GM13977 (cell line): ENCODE measurements around the gene TMEFF2.

Source experiments
- DNase-seq: peaks from one replicate; pipeline ENCODE4 v3.0.0; 2012; ENCODE audit warnings: low spot score
- CTCF ChIP-seq: IDR thresholded peaks from 2 replicates; pipeline ENCODE4 v1.5.1; 2012; ENCODE audit warnings: mild to moderate bottlenecking, control low read depth; ENCODE audit not compliant: insufficient read depth; ENCODE audit errors: extremely low read depth, missing control alignments
- in situ Hi-C: fragments of 300-500 bp; cut with MboI; formaldehyde crosslinking; loops from one replicate; pipeline ENCODE4 v1.12.0; 2022; ENCODE audit warnings: low sequenced_read_pairs, low pct_unique_long_range_greater_than_20kb, mixed read lengths, inconsistent platforms; ENCODE audit not compliant: unreplicated experiment

TMEFF2 gene

DNA sequence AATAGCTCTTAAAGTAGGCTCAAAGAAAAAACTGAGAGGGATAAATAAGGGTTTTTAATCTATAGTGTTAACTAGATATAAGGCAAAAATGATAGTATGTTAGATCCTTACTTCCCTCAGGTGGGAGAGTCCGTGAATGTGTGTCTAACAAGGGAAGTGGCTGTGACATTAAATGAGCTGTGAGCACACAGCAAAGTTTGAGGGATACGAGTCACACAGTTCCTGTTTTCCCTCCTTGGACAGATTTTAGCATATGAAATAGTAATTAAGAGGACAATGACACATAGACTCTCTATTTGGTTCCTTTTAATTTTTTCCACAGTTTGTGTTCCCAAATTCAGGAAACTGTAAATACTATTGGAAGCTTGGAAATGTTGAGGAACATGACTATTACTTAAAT lies 199.4 kb downstream of the TMEFF2 start:
- no peak for TF ChIP-seq CTCF
- DNase-seq, result no peak

GRCh38 chr2:191994749-191995148 lies 200.0 kb downstream of the TMEFF2 start:
- DNase-seq, result no peak
- in situ Hi-C loops, result no loop called here
- TF ChIP-seq CTCF, result no peak

More for the DNA sequence above, 199.4 kb downstream of the TMEFF2 start:
- in situ Hi-C loops, result no loop called here

DNA sequence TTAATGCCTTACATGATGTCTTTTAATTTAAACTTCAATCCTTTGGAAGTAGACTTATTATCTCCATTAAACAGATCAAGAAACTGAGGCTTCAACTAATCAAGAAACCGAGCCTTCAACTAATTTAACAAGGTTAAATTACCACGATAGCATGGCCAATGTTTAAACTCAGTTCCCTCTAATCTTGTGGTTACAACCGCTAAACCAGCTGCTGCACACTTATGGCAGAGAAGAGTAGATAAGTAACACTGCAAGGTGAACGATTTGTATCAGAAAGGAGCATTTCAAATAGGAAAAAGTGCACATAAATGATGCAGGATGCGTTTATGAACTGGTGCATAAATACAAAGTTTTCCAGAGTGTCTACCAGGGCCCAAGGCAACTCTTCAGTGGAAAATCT lies 203.3 kb downstream of the TMEFF2 start:
- no peak for TF ChIP-seq CTCF
- no peak for DNase-seq
- in situ Hi-C loops, result no loop called here

DNA sequence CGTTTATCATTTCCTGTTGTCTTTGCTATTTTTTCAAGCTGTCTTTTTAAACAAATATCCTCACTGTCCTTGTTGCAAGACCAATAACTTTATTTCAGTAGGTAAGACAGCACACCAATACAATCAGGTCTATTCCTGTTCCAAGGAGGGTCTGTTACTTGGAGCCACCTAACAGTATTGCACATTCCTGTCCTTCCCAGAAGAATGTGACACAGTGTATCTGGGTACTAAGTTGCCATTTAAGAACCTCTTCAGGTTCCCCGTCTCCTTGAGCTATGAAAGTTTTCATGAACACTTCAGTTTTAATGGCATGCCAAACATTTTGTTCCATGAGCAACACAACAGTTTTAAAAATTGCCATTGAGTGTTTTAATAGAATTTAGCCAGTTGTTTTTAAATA lies 209.0 kb downstream of the TMEFF2 start:
- TF ChIP-seq CTCF, result no peak
- in situ Hi-C loops, result no loop called here
- no peak for DNase-seq

DNA sequence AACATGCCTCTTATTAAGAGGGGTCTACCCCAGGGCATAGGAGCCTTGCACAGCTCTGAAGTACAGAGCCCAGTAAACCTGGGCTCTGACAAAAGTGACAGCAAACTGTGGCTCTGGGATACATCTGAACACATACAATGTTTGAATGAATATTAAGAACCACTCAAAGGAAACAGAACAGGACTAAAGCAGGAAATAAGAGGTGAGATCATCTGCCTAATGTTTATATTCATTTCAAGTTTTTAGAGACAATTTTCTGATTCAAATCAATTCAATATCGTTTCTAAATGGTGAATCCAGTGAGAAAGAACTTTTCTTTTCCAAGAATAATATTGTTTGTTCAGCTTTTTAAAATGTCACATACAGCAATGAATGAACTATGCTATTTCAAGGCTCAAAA lies 211.1 kb downstream of the TMEFF2 start:
- DNase-seq, result no peak
- TF ChIP-seq CTCF, result no peak
- in situ Hi-C loops, result no loop called here

DNA sequence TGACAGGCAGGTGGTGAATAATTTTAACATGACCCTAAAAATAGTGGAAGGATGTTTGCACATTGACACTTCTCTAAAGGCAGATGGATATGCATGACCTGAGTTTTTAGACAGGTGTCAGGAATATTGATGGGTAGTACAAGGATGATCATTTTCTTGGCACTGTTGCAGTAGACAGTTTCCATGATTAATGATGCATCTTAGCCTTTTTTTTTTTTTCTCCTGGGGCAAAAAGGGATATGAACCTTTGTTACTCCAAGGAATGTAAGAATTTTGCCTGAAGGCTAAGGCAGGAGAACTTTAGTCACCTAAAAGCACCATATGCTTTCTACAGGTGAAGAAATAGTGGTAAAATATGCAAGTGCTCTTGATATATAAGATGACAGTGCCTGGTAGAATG lies 211.5 kb downstream of the TMEFF2 start:
- DNase-seq, result no peak
- in situ Hi-C loops, result no loop called here
- TF ChIP-seq CTCF, result no peak

- DNase-seq, result no peak
- no peak for TF ChIP-seq CTCF
- in situ Hi-C loops, result no loop called here
Observed at GRCh38 chr2:191981706-191982105, 213.0 kb downstream of the TMEFF2 start.
